Adipocyte (in vitro differentiated cells): Measurements from ENCODE around the gene PXMP2.
"Not testable (repeated sequence)": the region's sequence is repeated elsewhere in the genome, so short reads cannot be mapped to it uniquely, and the experiment has no call there.

Experiments
- DNase-seq: peaks from one replicate; pipeline ENCODE4 v3.0.0-alpha.2; 2015; ENCODE audit warnings: low read depth
- H3K27me3 ChIP-seq: replicated peaks from 2 replicates; pipeline ENCODE4 v1.7.0; 2013; ENCODE audit warnings: mild to moderate bottlenecking, low read length, moderate library complexity; ENCODE audit not compliant: control insufficient read depth, insufficient read depth
- H3K36me3 ChIP-seq: 2 replicates; pipeline ENCODE4 v1.7.0; 2013; ENCODE audit warnings: low read length, mild to moderate bottlenecking, moderate library complexity; ENCODE audit not compliant: control insufficient read depth, insufficient read depth, severe bottlenecking
- H3K4me1 ChIP-seq: 2 replicates; pipeline ENCODE4 v1.7.0; 2013; ENCODE audit warnings: mild to moderate bottlenecking, low read length, moderate library complexity; ENCODE audit not compliant: control insufficient read depth, insufficient read depth
- H3K4me3 ChIP-seq: 2 replicates; pipeline ENCODE4 v1.7.0; 2013; ENCODE audit warnings: mild to moderate bottlenecking, low read length, moderate library complexity
- H3K9ac ChIP-seq: 2 replicates; pipeline ENCODE4 v1.7.0; 2013; ENCODE audit warnings: mild to moderate bottlenecking, low read length, moderate library complexity
- H3K9me3 ChIP-seq: 2 replicates; pipeline ENCODE4 v1.7.0; 2013; ENCODE audit warnings: mild to moderate bottlenecking, low read length, moderate library complexity; ENCODE audit not compliant: control insufficient read depth

The PXMP2 gene

GRCh38 chr12:132743831-132744230 lies 56.4 kb downstream of the PXMP2 start:
- Histone ChIP-seq H3K9ac (no peak overlapping the region), H3K9me3 (no peaks in the 10 kb centered on the region), H3K36me3 (peaks cover 94% of the 10 kb centered on the region), H3K27me3 (no peaks in the 10 kb centered on the region), H3K4me1 (no peaks in the 10 kb centered on the region), H3K4me3 (no peak overlapping the region)
- DNase-seq, result no peak

DNA sequence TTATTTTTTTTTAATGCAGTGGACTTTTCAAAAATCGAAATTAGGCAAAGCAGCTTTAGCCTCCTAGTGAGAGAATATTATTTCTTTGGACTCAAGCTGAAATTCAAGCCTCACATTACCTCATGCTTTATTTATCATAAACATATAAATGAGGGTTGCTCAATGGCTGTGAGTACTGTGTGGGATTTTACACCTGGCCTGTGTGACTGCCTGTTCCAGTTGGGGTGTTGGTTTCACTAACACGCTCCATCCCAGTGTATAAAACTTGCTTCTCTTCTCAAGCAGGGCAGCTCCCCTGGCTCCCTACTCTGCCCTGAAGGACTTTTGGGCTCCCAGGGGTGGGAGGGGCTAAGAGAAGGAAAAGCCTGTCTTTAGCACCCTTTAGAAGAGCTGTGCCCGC lies 59.2 kb downstream of the PXMP2 start:
- no peak overlapping the region for H3K4me3 ChIP-seq
- no peak for DNase-seq
- H3K4me1 ChIP-seq, result no peaks in the 10 kb centered on the region
- peaks cover 94% of the 10 kb centered on the region for H3K36me3 ChIP-seq
- no peaks in the 10 kb centered on the region for H3K9me3 ChIP-seq
- H3K9ac ChIP-seq, result no peak overlapping the region
- H3K27me3 ChIP-seq, result no peaks in the 10 kb centered on the region

- no peaks in the 10 kb centered on the region for H3K9me3 ChIP-seq
- no peaks in the 10 kb centered on the region for H3K4me1 ChIP-seq
- DNase-seq, result no peak
- H3K4me3 ChIP-seq, result no peak overlapping the region
- no peak overlapping the region for H3K9ac ChIP-seq
- no peaks in the 10 kb centered on the region for H3K27me3 ChIP-seq
- H3K36me3 ChIP-seq, result peaks cover 92% of the 10 kb centered on the region
Measured at GRCh38 chr12:132747395-132747794, 60.0 kb downstream of the PXMP2 start.

DNA sequence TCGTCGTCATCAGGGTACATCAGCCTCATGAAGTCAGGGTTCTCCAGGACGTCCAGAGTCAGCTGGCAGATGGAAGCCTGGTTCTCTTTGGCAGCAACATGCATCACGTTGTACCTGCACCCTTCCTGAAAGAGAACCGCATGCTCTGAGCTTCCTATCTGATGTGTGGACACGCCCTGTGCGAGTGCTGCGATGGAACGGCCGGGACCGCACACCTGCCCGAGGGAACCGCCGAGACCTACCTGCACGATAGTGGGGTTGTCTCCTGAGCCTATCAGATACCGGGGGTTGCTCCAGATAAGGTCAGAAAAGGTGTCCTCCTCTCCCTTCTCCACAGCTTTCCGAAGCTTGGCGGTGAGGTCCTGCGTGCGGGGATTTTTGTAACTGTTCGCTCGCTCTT lies 60.5 kb downstream of the PXMP2 start:
- Histone ChIP-seq H3K9me3 (no peaks in the 10 kb centered on the region), H3K4me3 (no peak overlapping the region), H3K9ac (no peak overlapping the region), H3K4me1 (no peaks in the 10 kb centered on the region), H3K27me3 (no peaks in the 10 kb centered on the region), H3K36me3 (peaks cover 92% of the 10 kb centered on the region)
- no peak for DNase-seq

- Histone ChIP-seq H3K9ac (no peak overlapping the region), H3K36me3 (peaks cover 93% of the 10 kb centered on the region)
Measured at GRCh38 chr12:132748319-132748718, 60.9 kb downstream of the PXMP2 start.

GRCh38 chr12:132753670-132754069 lies 66.3 kb downstream of the PXMP2 start:
- H3K9me3 ChIP-seq, H3K4me1 ChIP-seq, DNase-seq, H3K9ac ChIP-seq, H3K27me3 ChIP-seq, H3K4me3 ChIP-seq: not testable (repeated sequence)
- peaks cover 65% of the 10 kb centered on the region for H3K36me3 ChIP-seq

More at GRCh38 chr12:132748319-132748718, 60.9 kb downstream of the PXMP2 start:
- no peak overlapping the region for H3K4me3 ChIP-seq
- no peak for DNase-seq
- no peaks in the 10 kb centered on the region for H3K4me1 ChIP-seq
- no peaks in the 10 kb centered on the region for H3K27me3 ChIP-seq
- H3K9me3 ChIP-seq, result no peaks in the 10 kb centered on the region

GRCh38 chr12:132754160-132754932 lies 67.0 kb downstream of the PXMP2 start:
- Histone ChIP-seq H3K9me3 (no peaks in the 10 kb centered on the region), H3K4me1 (no peaks in the 10 kb centered on the region), H3K4me3 (no peak overlapping the region), H3K27me3 (no peaks in the 10 kb centered on the region), H3K36me3 (peaks cover 60% of the 10 kb centered on the region), H3K9ac (no peak overlapping the region)
- DNase-seq, result no peak
